GM23338 (cell line): Measurements from ENCODE around the gene CD86. TPM values are rescaled to one million over a fixed set of nuclear protein-coding genes. Genes with fewer than 3 reads are reported as not detected.

Source experiments
- ATAC-seq: fragments of 200-7000 bp; cut with Tn5 transposase; 3 replicates; pipeline ENCODE4 v1.9.1; 2020
- DNase-seq: peaks from one replicate; pipeline ENCODE4 v3.0.0-alpha.2; 2015; ENCODE audit warnings: low spot score
- H2AFZ ChIP-seq: fragments of 200-600 bp; sonication (generic); 2 replicates; pipeline ENCODE4 v1.8.0; 2016; ENCODE audit warnings: antibody characterized with exemption, mild to moderate bottlenecking, moderate library complexity
- H3F3A ChIP-seq: fragments of 200-600 bp; sonication (generic); replicated peaks from 2 replicates; pipeline ENCODE4 v1.8.0; 2017; ENCODE audit warnings: antibody characterized with exemption, mixed run types, low read depth
- H3K27ac ChIP-seq: fragments of 200-600 bp; sonication (generic); 2 replicates; pipeline ENCODE4 v1.6.1; 2016; ENCODE audit warnings: low read depth
- H3K27me3 ChIP-seq: fragments of 200-600 bp; sonication (generic); 2 replicates; pipeline ENCODE4 v1.8.0; 2016; ENCODE audit warnings: mild to moderate bottlenecking, mixed run types, moderate library complexity; ENCODE audit not compliant: insufficient read depth
- H3K36me3 ChIP-seq: fragments of 200-600 bp; sonication (generic); 2 replicates; pipeline ENCODE4 v1.8.0; 2016; ENCODE audit warnings: mild to moderate bottlenecking; ENCODE audit not compliant: insufficient read depth
- H3K4me1 ChIP-seq: fragments of 200-600 bp; sonication (generic); 2 replicates; pipeline ENCODE4 v1.8.0; 2016; ENCODE audit warnings: mild to moderate bottlenecking, moderate library complexity; ENCODE audit not compliant: insufficient read depth
- H3K4me2 ChIP-seq: fragments of 200-600 bp; sonication (generic); 2 replicates; pipeline ENCODE4 v1.7.1; 2017; ENCODE audit warnings: mixed run types
- H3K4me3 ChIP-seq: fragments of 200-600 bp; sonication (generic); 2 replicates; pipeline ENCODE4 v1.6.1; 2016; ENCODE audit warnings: mixed run types
- H3K79me2 ChIP-seq: fragments of 200-600 bp; sonication (generic); replicated peaks from 2 replicates; pipeline ENCODE4 v1.8.0; 2017; ENCODE audit warnings: mild to moderate bottlenecking; ENCODE audit not compliant: insufficient read depth
- H3K9me2 ChIP-seq: fragments of 200-600 bp; sonication (generic); 2 replicates; pipeline ENCODE4 v1.8.0; 2017; ENCODE audit not compliant: insufficient read depth
- H4K20me1 ChIP-seq: fragments of 200-600 bp; sonication (generic); replicated peaks from 2 replicates; pipeline ENCODE4 v1.8.0; 2017; ENCODE audit warnings: mild to moderate bottlenecking; ENCODE audit not compliant: insufficient read depth
- H3K27ac Mint-ChIP-seq: 2 replicates; pipeline ENCODE4 v1.8.0; 2020; ENCODE audit warnings: inconsistent platforms, mild to moderate bottlenecking, moderate library complexity, mixed read lengths
- H3K27me3 Mint-ChIP-seq: 3 replicates; pipeline ENCODE4 v1.8.0; 2022; ENCODE audit warnings: low read depth, mild to moderate bottlenecking, moderate library complexity, mixed read lengths, inconsistent platforms; ENCODE audit not compliant: insufficient read depth, poor library complexity
- H3K36me3 Mint-ChIP-seq: 3 replicates; pipeline ENCODE4 v1.8.0; 2021; ENCODE audit warnings: low read depth, mild to moderate bottlenecking, inconsistent platforms, moderate library complexity, mixed read lengths
- H3K4me1 Mint-ChIP-seq: 3 replicates; pipeline ENCODE4 v1.8.0; 2020; ENCODE audit warnings: mild to moderate bottlenecking, inconsistent platforms, mixed read lengths
- H3K4me3 Mint-ChIP-seq: 3 replicates; pipeline ENCODE4 v1.8.0; 2021; ENCODE audit warnings: moderate library complexity, mild to moderate bottlenecking, inconsistent platforms, mixed read lengths
- H3K9me3 Mint-ChIP-seq: 3 replicates; pipeline ENCODE4 v1.8.0; 2020; ENCODE audit warnings: moderate library complexity, mild to moderate bottlenecking, inconsistent platforms, mixed read lengths
- CREB1 ChIP-seq: fragments of 250-450 bp; sonication (Bioruptor Pico); IDR thresholded peaks from 2 replicates; pipeline ENCODE4 v1.5.0; 2020; ENCODE audit warnings: low read depth, mild to moderate bottlenecking, moderate library complexity
- ETS1 ChIP-seq: IDR thresholded peaks from 2 replicates; pipeline ENCODE4 v1.6.1; 2016; ENCODE audit warnings: antibody characterized with exemption
- EZH2 ChIP-seq: fragments of 200-600 bp; sonication (generic); IDR thresholded peaks from one replicate; pipeline ENCODE4 v1.8.0; 2017; ENCODE audit warnings: antibody characterized with exemption, mild to moderate bottlenecking, low read depth; ENCODE audit not compliant: unreplicated experiment
- EZH2phosphoT487 ChIP-seq: fragments of 200-600 bp; sonication (generic); IDR thresholded peaks from one replicate; pipeline ENCODE4 v1.8.1; 2018; ENCODE audit warnings: antibody characterized with exemption; ENCODE audit not compliant: unreplicated experiment
- JUNB ChIP-seq: IDR thresholded peaks from one replicate; pipeline ENCODE4 v1.6.1; 2016; ENCODE audit warnings: antibody characterized with exemption; ENCODE audit not compliant: unreplicated experiment
- NANOG ChIP-seq: IDR thresholded peaks from 2 replicates; pipeline ENCODE4 v1.6.1; 2016; ENCODE audit warnings: antibody characterized with exemption, borderline replicate concordance
- POLR2AphosphoS5 ChIP-seq: IDR thresholded peaks from 2 replicates; pipeline ENCODE4 v1.6.1; 2016; ENCODE audit warnings: antibody characterized with exemption, low read depth
- STAT1 ChIP-seq: IDR thresholded peaks from one replicate; pipeline ENCODE4 v1.6.1; 2016; ENCODE audit warnings: antibody characterized with exemption; ENCODE audit not compliant: unreplicated experiment
- ZNF114 ChIP-seq: fragments of 250-450 bp; sonication (Bioruptor Pico); IDR thresholded peaks from 2 replicates; pipeline ENCODE4 v1.5.0; 2020; ENCODE audit warnings: mild to moderate bottlenecking, moderate library complexity
- ZNF331 ChIP-seq: fragments of 250-450 bp; sonication (Bioruptor Pico); IDR thresholded peaks from 2 replicates; pipeline ENCODE4 v1.5.0; 2020; ENCODE audit warnings: low read depth, mild to moderate bottlenecking, moderate library complexity
- polyA plus RNA-seq: library from polyadenylated mRNA; unstranded; fragments of >200 nt; fragmentation: Nextera tagmentation; extraction: Ambion mirVana; gene quantifications from 2 replicates; pipeline ENCODE4 v1.2.1, GENCODE V29; 2016
- total RNA-seq: library from RNA; depleted of rRNA; stranded (reverse); fragments of >200 nt; shearing (Covaris generic); gene quantifications from 2 replicates; pipeline ENCODE4 v1.2.3, GENCODE V29; 2014
- TF ChIP-seq, protein P1 (sequence below), 2 experiments: fragments of 200-600 bp in 1 of 2; sonication (generic) in 1 of 2; conservative IDR thresholded peaks; 2 replicates each; pipeline versions ENCODE4 v1.5.1 to v1.6.1; 2016 to 2017; ENCODE audit warnings: antibody characterized with exemption in 2 of 2, low read depth in 2 of 2, mild to moderate bottlenecking in 2 of 2, moderate library complexity in 1 of 2
- TF ChIP-seq, protein P2 (sequence below): IDR thresholded peaks from one replicate; pipeline ENCODE4 v1.6.1; 2018; ENCODE audit warnings: antibody characterized with exemption; ENCODE audit not compliant: unreplicated experiment
- TF ChIP-seq, protein P3 (sequence below): fragments of 250-450 bp; sonication (Bioruptor Pico); IDR thresholded peaks from 2 replicates; pipeline ENCODE4 v1.5.0; 2020; ENCODE audit warnings: mild to moderate bottlenecking, moderate library complexity

CD86 gene
- total and polyA plus RNA-seq, 2 experiments from 2014 or later, result 0.97 TPM; not detected in 1

DNA sequence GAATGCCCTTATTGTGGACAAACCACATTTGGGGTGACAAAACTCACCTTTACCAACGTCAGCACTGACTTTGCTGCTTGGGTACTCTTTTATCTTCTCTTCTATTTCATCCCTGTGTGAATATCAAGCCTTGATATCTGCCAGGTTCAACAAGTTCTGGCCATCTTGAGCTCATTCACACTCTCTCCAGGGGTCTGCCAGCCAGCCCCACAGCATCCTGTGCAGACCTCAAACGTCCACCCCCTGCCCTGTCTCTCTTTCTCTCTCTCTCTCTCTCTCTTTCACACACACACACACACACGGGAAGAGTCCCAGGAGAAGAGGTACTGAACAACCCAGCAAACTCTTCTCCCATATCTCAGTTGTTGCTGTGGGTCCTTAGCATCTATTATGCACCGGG is 43.8 kb upstream of the CD86 start:
- Histone ChIP-seq H3K4me2 (no peak overlapping the region), H3K27ac (no peak overlapping the region), H3F3A (no peaks in the 10 kb centered on the region), H3K36me3 (no peaks in the 10 kb centered on the region), H3K9me2 (no peaks in the 10 kb centered on the region), H3K79me2 (no peaks in the 10 kb centered on the region), H4K20me1 (no peaks in the 10 kb centered on the region), H3K4me1 (0 out of 2 replicates have a peak, but pooled peaks cover 4% of the 10 kb centered on the region), H2AFZ (no peak overlapping the region), H3K4me3 (no peak overlapping the region), H3K27me3 (no peaks in the 10 kb centered on the region)
- Mint-ChIP-seq H3K4me3 (no peak overlapping the region), H3K36me3 (no peaks in the 10 kb centered on the region), H3K27ac (no peak overlapping the region), H3K9me3 (no peaks in the 10 kb centered on the region), H3K27me3 (no peaks in the 10 kb centered on the region), H3K4me1 (peaks cover 10% of the 10 kb centered on the region)
- DNase-seq (no peak), ATAC-seq (peak; percentile 45; the same call in 2 of the 3 replicates)
- TF ChIP-seq POLR2AphosphoS5 (no peak), ZNF114 (no peak), ZNF331 (CRISPR knock-in tag) (no peak), CREB1 (no peak), EZH2phosphoT487 (no peak), NANOG (no peak), ETS1 (no peak), STAT1 (no peak), EZH2 (no peak), JUNB (no peak)
- TF ChIP-seq, protein P1, sequence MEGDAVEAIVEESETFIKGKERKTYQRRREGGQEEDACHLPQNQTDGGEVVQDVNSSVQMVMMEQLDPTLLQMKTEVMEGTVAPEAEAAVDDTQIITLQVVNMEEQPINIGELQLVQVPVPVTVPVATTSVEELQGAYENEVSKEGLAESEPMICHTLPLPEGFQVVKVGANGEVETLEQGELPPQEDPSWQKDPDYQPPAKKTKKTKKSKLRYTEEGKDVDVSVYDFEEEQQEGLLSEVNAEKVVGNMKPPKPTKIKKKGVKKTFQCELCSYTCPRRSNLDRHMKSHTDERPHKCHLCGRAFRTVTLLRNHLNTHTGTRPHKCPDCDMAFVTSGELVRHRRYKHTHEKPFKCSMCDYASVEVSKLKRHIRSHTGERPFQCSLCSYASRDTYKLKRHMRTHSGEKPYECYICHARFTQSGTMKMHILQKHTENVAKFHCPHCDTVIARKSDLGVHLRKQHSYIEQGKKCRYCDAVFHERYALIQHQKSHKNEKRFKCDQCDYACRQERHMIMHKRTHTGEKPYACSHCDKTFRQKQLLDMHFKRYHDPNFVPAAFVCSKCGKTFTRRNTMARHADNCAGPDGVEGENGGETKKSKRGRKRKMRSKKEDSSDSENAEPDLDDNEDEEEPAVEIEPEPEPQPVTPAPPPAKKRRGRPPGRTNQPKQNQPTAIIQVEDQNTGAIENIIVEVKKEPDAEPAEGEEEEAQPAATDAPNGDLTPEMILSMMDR (conservative IDR thresholded peaks at IDR 0.05; ENCODE audit: low read depth in 2 of 2), result no peak
- TF ChIP-seq, protein P2, sequence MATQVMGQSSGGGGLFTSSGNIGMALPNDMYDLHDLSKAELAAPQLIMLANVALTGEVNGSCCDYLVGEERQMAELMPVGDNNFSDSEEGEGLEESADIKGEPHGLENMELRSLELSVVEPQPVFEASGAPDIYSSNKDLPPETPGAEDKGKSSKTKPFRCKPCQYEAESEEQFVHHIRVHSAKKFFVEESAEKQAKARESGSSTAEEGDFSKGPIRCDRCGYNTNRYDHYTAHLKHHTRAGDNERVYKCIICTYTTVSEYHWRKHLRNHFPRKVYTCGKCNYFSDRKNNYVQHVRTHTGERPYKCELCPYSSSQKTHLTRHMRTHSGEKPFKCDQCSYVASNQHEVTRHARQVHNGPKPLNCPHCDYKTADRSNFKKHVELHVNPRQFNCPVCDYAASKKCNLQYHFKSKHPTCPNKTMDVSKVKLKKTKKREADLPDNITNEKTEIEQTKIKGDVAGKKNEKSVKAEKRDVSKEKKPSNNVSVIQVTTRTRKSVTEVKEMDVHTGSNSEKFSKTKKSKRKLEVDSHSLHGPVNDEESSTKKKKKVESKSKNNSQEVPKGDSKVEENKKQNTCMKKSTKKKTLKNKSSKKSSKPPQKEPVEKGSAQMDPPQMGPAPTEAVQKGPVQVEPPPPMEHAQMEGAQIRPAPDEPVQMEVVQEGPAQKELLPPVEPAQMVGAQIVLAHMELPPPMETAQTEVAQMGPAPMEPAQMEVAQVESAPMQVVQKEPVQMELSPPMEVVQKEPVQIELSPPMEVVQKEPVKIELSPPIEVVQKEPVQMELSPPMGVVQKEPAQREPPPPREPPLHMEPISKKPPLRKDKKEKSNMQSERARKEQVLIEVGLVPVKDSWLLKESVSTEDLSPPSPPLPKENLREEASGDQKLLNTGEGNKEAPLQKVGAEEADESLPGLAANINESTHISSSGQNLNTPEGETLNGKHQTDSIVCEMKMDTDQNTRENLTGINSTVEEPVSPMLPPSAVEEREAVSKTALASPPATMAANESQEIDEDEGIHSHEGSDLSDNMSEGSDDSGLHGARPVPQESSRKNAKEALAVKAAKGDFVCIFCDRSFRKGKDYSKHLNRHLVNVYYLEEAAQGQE, result no peak
- TF ChIP-seq, protein P3, sequence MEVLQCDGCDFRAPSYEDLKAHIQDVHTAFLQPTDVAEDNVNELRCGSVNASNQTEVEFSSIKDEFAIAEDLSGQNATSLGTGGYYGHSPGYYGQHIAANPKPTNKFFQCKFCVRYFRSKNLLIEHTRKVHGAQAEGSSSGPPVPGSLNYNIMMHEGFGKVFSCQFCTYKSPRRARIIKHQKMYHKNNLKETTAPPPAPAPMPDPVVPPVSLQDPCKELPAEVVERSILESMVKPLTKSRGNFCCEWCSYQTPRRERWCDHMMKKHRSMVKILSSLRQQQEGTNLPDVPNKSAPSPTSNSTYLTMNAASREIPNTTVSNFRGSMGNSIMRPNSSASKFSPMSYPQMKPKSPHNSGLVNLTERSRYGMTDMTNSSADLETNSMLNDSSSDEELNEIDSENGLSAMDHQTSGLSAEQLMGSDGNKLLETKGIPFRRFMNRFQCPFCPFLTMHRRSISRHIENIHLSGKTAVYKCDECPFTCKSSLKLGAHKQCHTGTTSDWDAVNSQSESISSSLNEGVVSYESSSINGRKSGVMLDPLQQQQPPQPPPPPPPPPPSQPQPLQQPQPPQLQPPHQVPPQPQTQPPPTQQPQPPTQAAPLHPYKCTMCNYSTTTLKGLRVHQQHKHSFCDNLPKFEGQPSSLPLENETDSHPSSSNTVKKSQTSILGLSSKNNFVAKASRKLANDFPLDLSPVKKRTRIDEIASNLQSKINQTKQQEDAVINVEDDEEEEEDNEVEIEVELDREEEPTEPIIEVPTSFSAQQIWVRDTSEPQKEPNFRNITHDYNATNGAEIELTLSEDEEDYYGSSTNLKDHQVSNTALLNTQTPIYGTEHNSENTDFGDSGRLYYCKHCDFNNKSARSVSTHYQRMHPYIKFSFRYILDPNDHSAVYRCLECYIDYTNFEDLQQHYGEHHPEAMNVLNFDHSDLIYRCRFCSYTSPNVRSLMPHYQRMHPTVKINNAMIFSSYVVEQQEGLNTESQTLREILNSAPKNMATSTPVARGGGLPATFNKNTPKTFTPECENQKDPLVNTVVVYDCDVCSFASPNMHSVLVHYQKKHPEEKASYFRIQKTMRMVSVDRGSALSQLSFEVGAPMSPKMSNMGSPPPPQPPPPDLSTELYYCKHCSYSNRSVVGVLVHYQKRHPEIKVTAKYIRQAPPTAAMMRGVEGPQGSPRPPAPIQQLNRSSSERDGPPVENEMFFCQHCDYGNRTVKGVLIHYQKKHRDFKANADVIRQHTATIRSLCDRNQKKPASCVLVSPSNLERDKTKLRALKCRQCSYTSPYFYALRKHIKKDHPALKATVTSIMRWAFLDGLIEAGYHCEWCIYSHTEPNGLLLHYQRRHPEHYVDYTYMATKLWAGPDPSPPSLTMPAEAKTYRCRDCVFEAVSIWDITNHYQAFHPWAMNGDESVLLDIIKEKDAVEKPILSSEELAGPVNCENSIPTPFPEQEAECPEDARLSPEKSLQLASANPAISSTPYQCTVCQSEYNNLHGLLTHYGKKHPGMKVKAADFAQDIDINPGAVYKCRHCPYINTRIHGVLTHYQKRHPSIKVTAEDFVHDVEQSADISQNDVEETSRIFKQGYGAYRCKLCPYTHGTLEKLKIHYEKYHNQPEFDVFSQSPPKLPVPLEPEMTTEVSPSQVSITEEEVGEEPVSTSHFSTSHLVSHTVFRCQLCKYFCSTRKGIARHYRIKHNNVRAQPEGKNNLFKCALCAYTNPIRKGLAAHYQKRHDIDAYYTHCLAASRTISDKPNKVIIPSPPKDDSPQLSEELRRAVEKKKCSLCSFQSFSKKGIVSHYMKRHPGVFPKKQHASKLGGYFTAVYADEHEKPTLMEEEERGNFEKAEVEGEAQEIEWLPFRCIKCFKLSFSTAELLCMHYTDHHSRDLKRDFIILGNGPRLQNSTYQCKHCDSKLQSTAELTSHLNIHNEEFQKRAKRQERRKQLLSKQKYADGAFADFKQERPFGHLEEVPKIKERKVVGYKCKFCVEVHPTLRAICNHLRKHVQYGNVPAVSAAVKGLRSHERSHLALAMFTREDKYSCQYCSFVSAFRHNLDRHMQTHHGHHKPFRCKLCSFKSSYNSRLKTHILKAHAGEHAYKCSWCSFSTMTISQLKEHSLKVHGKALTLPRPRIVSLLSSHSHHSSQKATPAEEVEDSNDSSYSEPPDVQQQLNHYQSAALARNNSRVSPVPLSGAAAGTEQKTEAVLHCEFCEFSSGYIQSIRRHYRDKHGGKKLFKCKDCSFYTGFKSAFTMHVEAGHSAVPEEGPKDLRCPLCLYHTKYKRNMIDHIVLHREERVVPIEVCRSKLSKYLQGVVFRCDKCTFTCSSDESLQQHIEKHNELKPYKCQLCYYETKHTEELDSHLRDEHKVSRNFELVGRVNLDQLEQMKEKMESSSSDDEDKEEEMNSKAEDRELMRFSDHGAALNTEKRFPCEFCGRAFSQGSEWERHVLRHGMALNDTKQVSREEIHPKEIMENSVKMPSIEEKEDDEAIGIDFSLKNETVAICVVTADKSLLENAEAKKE (CRISPR knock-in tag), result no peak
